GM18505 (cell line): ENCODE results near the gene GFRA3.

Source experiments
- ATAC-seq: cut with Tn5 transposase; IDR thresholded peaks from one replicate; pipeline ENCODE4 v1.9.1; 2021; ENCODE audit not compliant: unreplicated experiment
- POLR2A ChIP-seq: IDR thresholded peaks from 4 replicates; pipeline ENCODE4 v1.6.1; 2011; ENCODE audit warnings: borderline replicate concordance; ENCODE audit not compliant: insufficient read depth, insufficient read length; ENCODE audit errors: extremely low read depth

GFRA3 gene

DNA sequence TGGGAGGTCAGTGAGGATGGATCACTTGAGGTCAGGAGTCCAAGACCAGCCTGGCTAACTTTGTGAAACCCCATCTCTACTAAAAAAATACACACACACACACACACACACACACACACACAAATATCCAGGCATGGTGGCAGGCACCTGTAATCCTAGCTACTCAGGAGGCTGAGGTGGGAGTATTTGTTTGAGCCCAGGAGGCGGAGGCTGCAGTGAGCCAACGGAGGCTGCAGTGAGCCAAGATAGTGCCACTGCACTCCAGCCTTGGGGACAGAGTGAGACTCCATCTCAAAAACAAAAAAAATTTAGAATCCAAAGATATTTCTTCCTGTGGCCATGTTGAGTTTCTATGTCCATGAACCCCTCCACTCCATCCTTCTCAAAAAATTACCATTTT, 39.8 kb downstream of the GFRA3 start:
- no peak for TF ChIP-seq POLR2A
- no peak for ATAC-seq

GRCh38 chr5:138233280-138233679, 41.1 kb downstream of the GFRA3 start:
- ATAC-seq = no peak
- no peak for TF ChIP-seq POLR2A

- no peak for ATAC-seq
- no peak for TF ChIP-seq POLR2A
Observed at GRCh38 chr5:138230981-138231589, 43.3 kb downstream of the GFRA3 start.

DNA sequence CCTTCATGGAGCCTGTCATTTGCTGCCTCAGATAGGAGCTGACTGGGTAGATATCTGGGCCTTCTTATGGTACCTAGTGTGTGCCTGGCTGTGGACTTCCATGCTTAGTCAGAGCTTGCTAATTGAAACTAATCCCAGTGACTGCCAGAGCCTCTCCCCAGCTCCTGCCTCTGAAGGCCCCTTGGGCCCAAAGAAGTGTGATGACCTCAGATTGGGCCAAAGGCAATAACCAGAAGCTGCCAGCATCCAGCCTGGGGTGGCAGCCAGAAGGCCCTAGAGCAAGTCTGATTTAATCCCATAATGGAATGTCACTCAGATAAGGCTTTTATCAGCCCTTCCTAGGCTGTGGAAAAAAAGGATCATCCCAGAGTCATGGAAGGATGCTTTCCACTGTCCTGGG, 44.2 kb downstream of the GFRA3 start:
- TF ChIP-seq POLR2A = no peak
- no peak for ATAC-seq

DNA sequence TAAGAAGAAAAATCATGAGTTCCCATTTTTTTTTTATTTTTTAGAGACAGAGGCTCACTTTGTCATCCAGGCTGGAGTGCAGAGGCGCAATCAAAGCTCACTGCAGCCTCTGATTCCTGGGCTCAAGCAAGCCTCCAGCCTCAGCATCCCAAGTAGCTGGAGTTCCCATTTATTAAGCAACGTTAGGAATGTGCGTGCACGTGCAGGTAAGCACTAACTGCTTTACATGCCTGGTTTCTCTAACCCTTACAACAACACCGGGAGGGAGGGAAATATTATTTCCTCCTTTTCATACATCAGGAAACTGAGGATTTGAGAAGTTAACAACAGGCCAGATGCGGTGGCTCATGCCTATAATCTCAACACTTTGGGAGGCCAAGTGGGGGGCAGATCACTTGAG, 45.0 kb downstream of the GFRA3 start:
- no peak for ATAC-seq
- TF ChIP-seq POLR2A = no peak

GRCh38 chr5:138226910-138227309, 47.5 kb downstream of the GFRA3 start:
- ATAC-seq = no peak
- no peak for TF ChIP-seq POLR2A

DNA sequence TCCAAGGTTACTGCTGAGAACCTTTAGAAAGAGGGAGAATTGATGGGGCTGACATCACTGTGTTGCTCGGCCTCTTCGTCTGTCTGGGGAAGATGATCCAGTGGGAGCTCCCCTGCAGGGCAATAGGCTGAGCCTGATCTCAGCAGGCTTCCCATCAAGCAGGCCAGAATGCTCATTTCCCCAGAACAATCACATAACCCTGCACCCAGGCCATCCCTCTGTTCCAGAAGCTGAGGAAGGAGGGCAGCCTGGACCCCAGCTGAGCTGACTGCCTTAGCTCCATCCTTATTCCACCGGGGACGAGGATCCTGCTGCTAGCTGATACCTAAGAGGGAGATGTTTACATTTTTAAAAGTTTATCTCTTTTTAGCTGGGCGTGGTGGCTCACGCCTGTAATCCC, 49.7 kb downstream of the GFRA3 start:
- TF ChIP-seq POLR2A = no peak
- ATAC-seq = no peak

GRCh38 chr5:138223532-138223931, 50.9 kb downstream of the GFRA3 start:
- no peak for TF ChIP-seq POLR2A
- ATAC-seq = no peak

DNA sequence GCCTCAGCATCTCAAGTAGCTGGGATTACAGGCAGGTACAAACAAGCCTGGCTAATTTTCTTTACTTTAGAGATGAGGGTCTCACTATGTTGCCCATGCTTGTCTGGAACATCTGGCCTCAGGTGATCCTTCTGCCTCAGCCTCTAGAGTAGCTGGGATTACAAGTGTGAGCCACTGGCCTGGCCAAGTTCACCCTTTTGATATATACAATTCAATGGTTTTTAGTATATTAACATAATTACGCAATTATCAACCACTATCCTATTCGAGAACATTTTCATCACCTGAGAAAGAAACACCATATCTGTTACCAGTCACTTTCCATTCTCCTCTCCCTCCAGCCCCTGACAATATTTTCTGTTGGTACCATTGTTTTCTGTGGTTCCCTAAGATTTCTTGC, 57.6 kb downstream of the GFRA3 start:
- TF ChIP-seq POLR2A = no peak
- ATAC-seq = no peak

GRCh38 chr5:138213161-138214029, 61.0 kb downstream of the GFRA3 start, which contains the start of gene CDC23:
TSS of gene CDC23 (minus strand) at chr5:138213323. CDS start at chr5:138213312, 11 bp downstream.
- TF ChIP-seq POLR2A = peak; percentile 89
- peak; percentile 92 for ATAC-seq

DNA sequence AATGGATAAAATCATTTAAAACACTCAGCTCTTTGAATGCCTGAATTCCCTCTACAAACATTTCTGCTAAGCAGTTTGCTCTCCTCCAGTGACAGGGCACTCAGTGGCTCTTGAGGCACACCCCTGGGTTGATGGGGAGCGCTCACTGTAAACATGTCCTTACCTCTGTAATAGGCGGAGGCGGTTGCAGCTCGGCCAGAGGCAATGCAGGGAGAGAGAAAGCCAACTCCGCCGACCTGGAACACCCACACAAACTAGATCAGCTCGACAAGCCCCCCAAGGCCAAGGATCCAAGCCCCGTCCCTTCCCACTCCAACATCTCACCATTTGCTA, 61.6 kb downstream of the GFRA3 start:
- peak; percentile 27 for ATAC-seq
- no peak for TF ChIP-seq POLR2A

GRCh38 chr5:138210985-138211384, 63.4 kb downstream of the GFRA3 start:
- ATAC-seq = no peak
- TF ChIP-seq POLR2A = no peak
